GM20431 (cell line): ENCODE results near the gene CCDC178.
"Not testable (repeated sequence)": the region's sequence is repeated elsewhere in the genome, so short reads cannot be mapped to it uniquely, and the experiment has no call there.

Source experiments
- in situ Hi-C: fragments of 300-500 bp; cut with MseI, MboI; formaldehyde crosslinking; loops from one replicate; pipeline ENCODE4 v1.15.0; 2020; ENCODE audit warnings: low sequenced_read_pairs; ENCODE audit not compliant: unreplicated experiment

Gene CCDC178

GRCh38 chr18:33264566-33264965 lies 176.0 kb downstream of the CCDC178 start:
- in situ Hi-C loops, result no loop called here

- in situ Hi-C loops, result no loop called here
These were observed 201.2 kb downstream of the CCDC178 start for GRCh38 chr18:33239298-33239697.

GRCh38 chr18:33232318-33232626 lies 208.2 kb downstream of the CCDC178 start:
- in situ Hi-C loops, result no loop called here

- in situ Hi-C loops, result no loop called here
These were observed 208.8 kb downstream of the CCDC178 start for GRCh38 chr18:33231474-33232317.

GRCh38 chr18:33212363-33212762 lies 228.2 kb downstream of the CCDC178 start:
- in situ Hi-C loops, result no loop called here

GRCh38 chr18:33210575-33211189 lies 229.8 kb downstream of the CCDC178 start:
- in situ Hi-C loops, result no loop called here

GRCh38 chr18:33205777-33206176 lies 234.7 kb downstream of the CCDC178 start:
- in situ Hi-C loops, result no loop called here

- in situ Hi-C loops, result no loop called here
These were observed 239.0 kb downstream of the CCDC178 start for GRCh38 chr18:33201509-33201926.

GRCh38 chr18:33195795-33196194 lies 244.7 kb downstream of the CCDC178 start:
- in situ Hi-C loops, result no loop called here

GRCh38 chr18:33194793-33195192 lies 245.7 kb downstream of the CCDC178 start:
- in situ Hi-C loops, result no loop called here

GRCh38 chr18:33184958-33185357 lies 255.6 kb downstream of the CCDC178 start:
- in situ Hi-C loops, result no loop called here

GRCh38 chr18:33184175-33184574 lies 256.3 kb downstream of the CCDC178 start:
- in situ Hi-C loops, result no loop called here

- in situ Hi-C loops, result no loop called here
These were observed 257.4 kb downstream of the CCDC178 start for GRCh38 chr18:33183136-33183535.

- in situ Hi-C loops, result no loop called here
These were observed 259.5 kb downstream of the CCDC178 start for GRCh38 chr18:33181016-33181415.

GRCh38 chr18:33169218-33169617 lies 271.3 kb downstream of the CCDC178 start:
- in situ Hi-C loops, result no loop called here

GRCh38 chr18:33164121-33164520 lies 276.4 kb downstream of the CCDC178 start:
- in situ Hi-C loops, result not testable (repeated sequence)

GRCh38 chr18:33161131-33161530 lies 279.4 kb downstream of the CCDC178 start:
- in situ Hi-C loops, result no loop called here

GRCh38 chr18:33159151-33159550 lies 281.4 kb downstream of the CCDC178 start:
- in situ Hi-C loops, result no loop called here

- in situ Hi-C loops, result no loop called here
These were observed 282.6 kb downstream of the CCDC178 start for GRCh38 chr18:33157893-33158292.

- in situ Hi-C loops, result no loop called here
These were observed 283.5 kb downstream of the CCDC178 start for GRCh38 chr18:33156906-33157470.

- in situ Hi-C loops, result no loop called here
These were observed 286.5 kb downstream of the CCDC178 start for GRCh38 chr18:33154049-33154448.
